Fibroblast of lung (primary cell): ENCODE results near the gene CTSZ. TPM values are rescaled to one million over a fixed set of nuclear protein-coding genes. Genes with fewer than 3 reads are reported as not detected.
"Not testable (repeated sequence)": the region's sequence is repeated elsewhere in the genome, so short reads cannot be mapped to it uniquely, and the experiment has no call there.

ENCODE experiments used
- DNase-seq, 2 donors: peaks; one replicate each; pipeline versions ENCODE4 v3.0.0 to v3.0.0-alpha.2; 2010; ENCODE audit warnings: low read depth in 2 of 2
- H2AFZ ChIP-seq: 2 replicates; pipeline ENCODE4 v1.5.1; 2012; ENCODE audit warnings: low read length, control low read depth, inconsistent platforms
- H3K27ac ChIP-seq: 2 replicates; pipeline ENCODE4 v1.5.1; 2011; ENCODE audit warnings: low read length, control low read depth; ENCODE audit not compliant: insufficient read depth
- H3K27me3 ChIP-seq: 2 replicates; pipeline ENCODE4 v1.5.1; 2011; ENCODE audit warnings: mild to moderate bottlenecking, low read length; ENCODE audit not compliant: control insufficient read depth, insufficient read depth
- H3K36me3 ChIP-seq: 2 replicates; pipeline ENCODE4 v1.5.1; 2011; ENCODE audit warnings: low read length; ENCODE audit not compliant: control insufficient read depth, insufficient read depth
- H3K4me1 ChIP-seq: 2 replicates; pipeline ENCODE4 v1.5.1; 2011; ENCODE audit warnings: low read length; ENCODE audit not compliant: control insufficient read depth, insufficient read depth; ENCODE audit errors: extremely low read depth
- H3K4me2 ChIP-seq: 2 replicates; pipeline ENCODE4 v1.5.1; 2011; ENCODE audit warnings: low read length, control low read depth; ENCODE audit not compliant: insufficient read depth; ENCODE audit errors: extremely low read depth
- H3K4me3 ChIP-seq, 4 experiments: fragments of 200-600 bp in 1 of 4; sonication (generic) in 1 of 4; replicated peaks in 1 of 4; 2 replicates each; pipeline ENCODE4 v1.5.1; 2011 to 2016; ENCODE audit warnings: low read length in 4 of 4, low read depth in 3 of 4, mild to moderate bottlenecking in 3 of 4, control low read depth in 2 of 4, inconsistent platforms in 1 of 4, mixed read lengths in 1 of 4; ENCODE audit not compliant: insufficient read depth in 1 of 4; ENCODE audit errors: control extremely low read depth in 1 of 4
- H3K79me2 ChIP-seq: 2 replicates; pipeline ENCODE4 v1.5.1; 2012; ENCODE audit warnings: mild to moderate bottlenecking, low read length, inconsistent platforms; ENCODE audit not compliant: control insufficient read depth, insufficient read depth
- H3K9ac ChIP-seq: 2 replicates; pipeline ENCODE4 v1.5.1; 2011; ENCODE audit warnings: mild to moderate bottlenecking, low read length, control low read depth; ENCODE audit not compliant: insufficient read depth
- H3K9me3 ChIP-seq: 2 replicates; pipeline ENCODE4 v1.5.1; 2012; ENCODE audit warnings: low read depth, low read length; ENCODE audit not compliant: control insufficient read depth, insufficient read depth
- H4K20me1 ChIP-seq: 2 replicates; pipeline ENCODE4 v1.5.1; 2011; ENCODE audit warnings: low read length; ENCODE audit not compliant: control insufficient read depth, insufficient read depth; ENCODE audit errors: extremely low read depth
- CTCF ChIP-seq, 2 donors: IDR thresholded peaks in 1 of 2; conservative IDR thresholded peaks in 1 of 2; 1 replicate in 1 of 2; 2 replicates in 1 of 2; pipeline ENCODE4 v1.5.1; 2011 to 2012; ENCODE audit warnings: low read length in 2 of 2, control low read depth in 1 of 2, inconsistent platforms in 1 of 2, low read depth in 1 of 2, mild to moderate bottlenecking in 1 of 2
- EZH2 ChIP-seq: IDR thresholded peaks from 2 replicates; pipeline ENCODE4 v1.5.1; 2012; ENCODE audit warnings: low read length, control low read depth, mild to moderate bottlenecking; ENCODE audit errors: missing control alignments
- polyA plus RNA-seq, 2 donors: library from polyadenylated mRNA; depleted of rRNA in 1 of 2; stranded (reverse) in 1 of 2; unstranded in 1 of 2; fragments of >200 nt; gene quantifications; 2 replicates each; pipeline ENCODE4 v1.2.1, GENCODE V29; 2011 to 2012; ENCODE audit warnings: missing spikeins in 1 of 2
- total RNA-seq: library from RNA; depleted of rRNA; stranded (reverse); fragments of >200 nt; gene quantifications from 2 replicates; pipeline ENCODE4 v1.2.1, GENCODE V29; 2014

The CTSZ gene
- total and polyA plus RNA-seq, 2 donors (not counting 1 experiment from before 2014, with no cell fraction given), result 201 to 250 TPM

- Histone ChIP-seq H3K4me1 (no peaks in the 10 kb centered on the region), H3K36me3 (peaks cover 7% of the 10 kb centered on the region), H3K27me3 (no peaks in the 10 kb centered on the region), H3K4me3 (no peak overlapping the region), H3K27ac (no peak overlapping the region), H3K9me3 (no peaks in the 10 kb centered on the region), H2AFZ (no peak overlapping the region), H3K4me2 (no peak overlapping the region), H4K20me1 (no peaks in the 10 kb centered on the region), H3K79me2 (peaks cover 36% of the 10 kb centered on the region), H3K9ac (no peak overlapping the region)
- TF ChIP-seq CTCF (conservative IDR thresholded peaks at IDR 0.05 in 1 of 2, IDR thresholded peaks at IDR 0.05 in 1 of 2; ENCODE audit: low read depth in 1 of 2, low read length in 2 of 2) (no peak), EZH2 (no peak)
- DNase-seq, result no peak
Measured at GRCh38 chr20:58985656-58986055, 21.4 kb downstream of the CTSZ start.

- Histone ChIP-seq H3K9ac (no peak overlapping the region), H2AFZ (no peak overlapping the region), H3K4me3 (no peak overlapping the region), H4K20me1 (no peaks in the 10 kb centered on the region), H3K36me3 (peaks cover 6% of the 10 kb centered on the region), H3K9me3 (no peaks in the 10 kb centered on the region), H3K4me1 (no peaks in the 10 kb centered on the region), H3K4me2 (no peak overlapping the region), H3K79me2 (peaks cover 36% of the 10 kb centered on the region), H3K27ac (no peak overlapping the region), H3K27me3 (no peaks in the 10 kb centered on the region)
- TF ChIP-seq CTCF (conservative IDR thresholded peaks at IDR 0.05 in 1 of 2, IDR thresholded peaks at IDR 0.05 in 1 of 2; ENCODE audit: low read depth in 1 of 2, low read length in 2 of 2) (no peak), EZH2 (no peak)
- DNase-seq, result no peak
Measured at GRCh38 chr20:58984691-58985090, 22.4 kb downstream of the CTSZ start.

DNA sequence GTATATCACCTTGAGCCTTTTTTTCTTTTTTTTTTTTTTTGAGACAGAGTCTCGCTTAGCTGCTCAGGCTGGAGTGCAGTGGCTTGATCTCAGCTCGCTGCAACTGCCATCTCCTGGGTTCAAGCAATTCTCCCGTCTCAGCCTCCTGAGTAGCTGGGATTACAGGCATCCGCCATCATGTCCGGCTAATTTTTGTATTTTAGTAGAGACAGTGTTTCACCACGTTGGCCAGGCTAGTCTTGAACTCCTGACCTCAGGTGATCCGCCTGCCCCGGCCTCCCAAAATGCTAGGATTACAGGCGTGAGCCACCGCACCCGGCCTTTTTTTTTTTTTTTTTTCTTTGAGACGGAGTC, 24.0 kb downstream of the CTSZ start:
- not testable (repeated sequence) for H3K36me3 ChIP-seq, DNase-seq, H3K4me1 ChIP-seq, H2AFZ ChIP-seq, H3K27me3 ChIP-seq, H3K9ac ChIP-seq, H3K9me3 ChIP-seq, H3K4me3 ChIP-seq, H3K27ac ChIP-seq, H3K4me2 ChIP-seq, H4K20me1 ChIP-seq
- peaks cover 36% of the 10 kb centered on the region for H3K79me2 ChIP-seq
